ENCODE data around the gene SMIM41.

DNA sequence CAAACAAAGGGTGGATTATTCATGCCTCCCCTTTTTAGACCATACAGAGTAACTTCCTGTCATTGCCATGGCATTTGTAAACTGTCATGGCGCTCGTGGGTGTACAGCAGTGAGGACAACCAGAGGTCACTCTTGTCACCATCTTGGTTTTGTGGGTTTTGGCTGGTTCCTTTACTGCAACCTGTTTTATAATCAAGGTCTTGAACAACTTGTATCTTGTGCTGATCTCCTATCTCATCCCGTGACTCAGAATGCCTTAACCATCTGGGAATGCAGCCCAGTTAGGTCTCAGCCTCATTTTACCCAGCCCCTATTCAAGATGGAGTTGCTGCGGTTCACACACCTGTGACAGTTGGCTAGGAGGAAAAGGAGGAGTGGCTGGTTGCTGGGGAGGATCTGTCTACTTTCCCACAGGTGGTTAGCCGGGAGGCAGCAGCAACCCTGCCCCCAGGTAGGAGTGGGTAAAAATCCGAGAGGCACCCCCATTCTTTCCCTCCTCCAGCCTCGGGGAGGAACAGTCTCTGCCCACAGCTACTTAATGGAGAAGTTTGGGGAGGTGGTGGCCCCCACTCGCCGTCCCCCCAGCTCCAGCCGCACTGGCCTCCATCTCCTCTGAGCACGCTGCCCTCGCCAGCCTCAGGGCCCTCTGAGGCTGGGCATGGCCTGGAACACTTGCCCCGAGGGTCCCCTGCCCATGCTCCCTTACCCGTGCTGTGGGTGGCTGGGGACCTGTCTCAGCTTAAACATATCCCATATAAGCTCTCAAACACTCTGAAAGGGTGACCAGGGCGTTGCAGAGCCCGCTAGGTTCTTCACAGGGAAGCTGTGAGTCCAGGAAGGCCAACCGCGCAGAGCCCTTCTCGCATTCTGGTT, 41.7 kb downstream of the SMIM41 start:
- TF ChIP-seq, protein P1, sequence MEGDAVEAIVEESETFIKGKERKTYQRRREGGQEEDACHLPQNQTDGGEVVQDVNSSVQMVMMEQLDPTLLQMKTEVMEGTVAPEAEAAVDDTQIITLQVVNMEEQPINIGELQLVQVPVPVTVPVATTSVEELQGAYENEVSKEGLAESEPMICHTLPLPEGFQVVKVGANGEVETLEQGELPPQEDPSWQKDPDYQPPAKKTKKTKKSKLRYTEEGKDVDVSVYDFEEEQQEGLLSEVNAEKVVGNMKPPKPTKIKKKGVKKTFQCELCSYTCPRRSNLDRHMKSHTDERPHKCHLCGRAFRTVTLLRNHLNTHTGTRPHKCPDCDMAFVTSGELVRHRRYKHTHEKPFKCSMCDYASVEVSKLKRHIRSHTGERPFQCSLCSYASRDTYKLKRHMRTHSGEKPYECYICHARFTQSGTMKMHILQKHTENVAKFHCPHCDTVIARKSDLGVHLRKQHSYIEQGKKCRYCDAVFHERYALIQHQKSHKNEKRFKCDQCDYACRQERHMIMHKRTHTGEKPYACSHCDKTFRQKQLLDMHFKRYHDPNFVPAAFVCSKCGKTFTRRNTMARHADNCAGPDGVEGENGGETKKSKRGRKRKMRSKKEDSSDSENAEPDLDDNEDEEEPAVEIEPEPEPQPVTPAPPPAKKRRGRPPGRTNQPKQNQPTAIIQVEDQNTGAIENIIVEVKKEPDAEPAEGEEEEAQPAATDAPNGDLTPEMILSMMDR (IDR thresholded peaks at IDR 0.05): no peak
- no peak for TF ChIP-seq POLR2AphosphoS5 (IDR thresholded peaks at IDR 0.05; ENCODE audit: low read depth, low read length)

Data from Panc1 (cell line).